Stimulated activated CD4-positive, alpha-beta T cell treated with anti-CD3 and anti-CD28 coated beads, Interleukin-4, amount 100 ng/mL, for 1 hour (primary cell): Measurements from ENCODE around the gene ZFYVE21.
A peak's percentile ranks its signal among the peaks of the same experiment; 100 is the strongest.

Experiments used
- DNase-seq: peaks from one replicate; pipeline ENCODE4 v3.0.0-alpha.2; 2020

Gene ZFYVE21

GRCh38 chr14:103739466-103739792, 23.8 kb downstream of the ZFYVE21 start:
- no peak for DNase-seq

GRCh38 chr14:103739793-103740501, 24.3 kb downstream of the ZFYVE21 start:
- no peak for DNase-seq

- DNase-seq, result no peak
Measured at GRCh38 chr14:103740991-103741689, 25.5 kb downstream of the ZFYVE21 start.

- DNase-seq, result no peak
Measured at GRCh38 chr14:103741876-103742275, 26.3 kb downstream of the ZFYVE21 start.

- DNase-seq, result no peak
Measured at GRCh38 chr14:103742499-103743255, 27.1 kb downstream of the ZFYVE21 start.

- DNase-seq, result no peak
Measured at GRCh38 chr14:103743691-103744090, 28.1 kb downstream of the ZFYVE21 start.

GRCh38 chr14:103744621-103745395, 29.2 kb downstream of the ZFYVE21 start:
- no peak for DNase-seq

- DNase-seq, result no peak
Measured at GRCh38 chr14:103745424-103745823, 29.8 kb downstream of the ZFYVE21 start.

GRCh38 chr14:103746701-103747100, 31.1 kb downstream of the ZFYVE21 start:
- no peak for DNase-seq

GRCh38 chr14:103748534-103748857, 32.9 kb downstream of the ZFYVE21 start:
- DNase-seq, result peak; percentile 43

- no peak for DNase-seq
Measured at GRCh38 chr14:103749452-103749851, 33.8 kb downstream of the ZFYVE21 start.

- DNase-seq, result no peak
Measured at GRCh38 chr14:103749860-103750259, 34.2 kb downstream of the ZFYVE21 start.

GRCh38 chr14:103753774-103754173, 38.2 kb downstream of the ZFYVE21 start:
- no peak for DNase-seq

- no peak for DNase-seq
Measured at GRCh38 chr14:103755060-103755459, 39.5 kb downstream of the ZFYVE21 start.

GRCh38 chr14:103758059-103758776, 42.6 kb downstream of the ZFYVE21 start:
- no peak for DNase-seq

GRCh38 chr14:103762036-103762435, 46.4 kb downstream of the ZFYVE21 start:
- DNase-seq, result no peak

GRCh38 chr14:103762541-103762940, 46.9 kb downstream of the ZFYVE21 start:
- DNase-seq, result no peak

- DNase-seq, result no peak
Measured at GRCh38 chr14:103763730-103764488, 48.3 kb downstream of the ZFYVE21 start.

GRCh38 chr14:103765526-103765925, 49.9 kb downstream of the ZFYVE21 start:
- DNase-seq, result no peak

- DNase-seq, result no peak
Measured at GRCh38 chr14:103767336-103767894, 51.8 kb downstream of the ZFYVE21 start.

- DNase-seq, result no peak
Measured at GRCh38 chr14:103770500-103770899, 54.9 kb downstream of the ZFYVE21 start.
